LNCAP (cell line): ENCODE data around the gene PTPRD.

Experiments
- CTCF ChIP-seq: fragments of 450-650 bp; IDR thresholded peaks from 2 replicates; pipeline ENCODE4 v1.5.1; 2017; ENCODE audit warnings: mild to moderate bottlenecking

The PTPRD gene

GRCh38 chr9:8287970-8288369 is 2324.8 kb downstream of the PTPRD start:
- TF ChIP-seq CTCF = no peak

- no peak for TF ChIP-seq CTCF
These were observed 2325.3 kb downstream of the PTPRD start for GRCh38 chr9:8287501-8287900.

GRCh38 chr9:8284884-8285283 is 2327.9 kb downstream of the PTPRD start:
- no peak for TF ChIP-seq CTCF

- no peak for TF ChIP-seq CTCF
These were observed 2330.3 kb downstream of the PTPRD start for GRCh38 chr9:8282535-8282934.

- TF ChIP-seq CTCF = no peak
These were observed 2332.0 kb downstream of the PTPRD start for GRCh38 chr9:8280811-8281210.

- TF ChIP-seq CTCF = no peak
These were observed 2334.8 kb downstream of the PTPRD start for GRCh38 chr9:8278048-8278447.

- TF ChIP-seq CTCF = no peak
These were observed 2342.6 kb downstream of the PTPRD start for GRCh38 chr9:8270235-8270634.

GRCh38 chr9:8268881-8269280 is 2343.9 kb downstream of the PTPRD start:
- no peak for TF ChIP-seq CTCF
